Measurements from ENCODE around the gene DDAH1.

DDAH1 gene

DNA sequence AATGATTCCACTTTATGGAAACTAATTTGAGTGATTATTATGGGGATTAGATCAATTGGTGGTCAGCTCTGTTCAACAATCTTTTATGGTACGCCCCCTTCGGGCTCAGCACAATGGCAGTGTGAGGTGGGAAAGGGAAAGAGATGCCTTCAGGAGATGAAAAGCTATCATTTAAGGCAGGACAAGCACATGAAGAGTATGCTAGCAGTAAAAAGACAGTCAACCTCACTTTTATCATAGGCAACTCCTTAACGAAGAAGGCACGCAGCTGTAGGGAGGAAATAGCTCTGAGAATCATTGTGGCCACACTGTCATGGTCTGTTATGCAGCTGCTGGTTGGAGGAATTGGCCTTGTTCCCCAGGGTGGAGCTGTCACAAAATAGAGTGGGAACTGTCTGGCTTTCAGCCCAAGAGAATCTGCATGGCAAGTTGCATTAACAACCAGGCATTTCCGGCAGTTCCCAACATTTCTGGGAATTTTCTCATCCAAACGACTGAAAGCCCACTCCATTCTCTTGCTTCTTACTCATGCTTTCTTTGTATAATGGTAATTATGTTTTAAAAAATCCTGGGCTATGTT lies 134.2 kb downstream of the DDAH1 start:
- no peak for TF ChIP-seq EZH2phosphoT487 (IDR thresholded peaks at IDR 0.05; ENCODE audit: borderline replicate concordance, low read length)
- TF ChIP-seq, protein P1, sequence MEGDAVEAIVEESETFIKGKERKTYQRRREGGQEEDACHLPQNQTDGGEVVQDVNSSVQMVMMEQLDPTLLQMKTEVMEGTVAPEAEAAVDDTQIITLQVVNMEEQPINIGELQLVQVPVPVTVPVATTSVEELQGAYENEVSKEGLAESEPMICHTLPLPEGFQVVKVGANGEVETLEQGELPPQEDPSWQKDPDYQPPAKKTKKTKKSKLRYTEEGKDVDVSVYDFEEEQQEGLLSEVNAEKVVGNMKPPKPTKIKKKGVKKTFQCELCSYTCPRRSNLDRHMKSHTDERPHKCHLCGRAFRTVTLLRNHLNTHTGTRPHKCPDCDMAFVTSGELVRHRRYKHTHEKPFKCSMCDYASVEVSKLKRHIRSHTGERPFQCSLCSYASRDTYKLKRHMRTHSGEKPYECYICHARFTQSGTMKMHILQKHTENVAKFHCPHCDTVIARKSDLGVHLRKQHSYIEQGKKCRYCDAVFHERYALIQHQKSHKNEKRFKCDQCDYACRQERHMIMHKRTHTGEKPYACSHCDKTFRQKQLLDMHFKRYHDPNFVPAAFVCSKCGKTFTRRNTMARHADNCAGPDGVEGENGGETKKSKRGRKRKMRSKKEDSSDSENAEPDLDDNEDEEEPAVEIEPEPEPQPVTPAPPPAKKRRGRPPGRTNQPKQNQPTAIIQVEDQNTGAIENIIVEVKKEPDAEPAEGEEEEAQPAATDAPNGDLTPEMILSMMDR (IDR thresholded peaks at IDR 0.05; ENCODE audit: low read depth, low read length, poor library complexity, severe bottlenecking) = no peak
- peaks cover 12% of the 10 kb centered on the region for H3K4me1 ChIP-seq (ENCODE audit: control insufficient read depth, low read length)
- H3K4me3 ChIP-seq (ENCODE audit: low read length) = no peak overlapping the region
- H4K20me1 ChIP-seq (ENCODE audit: control insufficient read depth, insufficient read depth, low read depth, low read length) = no peaks in the 10 kb centered on the region
- H3K4me2 ChIP-seq (ENCODE audit: low read length) = no peak overlapping the region
- no peaks in the 10 kb centered on the region for H3F3A ChIP-seq (ENCODE audit: control insufficient read depth, insufficient read depth)
- no peaks in the 10 kb centered on the region; the same call in 1 of the 2 replicates for H3K9me3 ChIP-seq (ENCODE audit: control insufficient read depth, insufficient read depth, low read length)
- no peaks in the 10 kb centered on the region for H3K36me3 ChIP-seq (ENCODE audit: control insufficient read depth, low read length)
- no peak overlapping the region for H3K27ac ChIP-seq (ENCODE audit: low read depth, low read length)
- H3K9me2 ChIP-seq (replicated peaks; ENCODE audit: control insufficient read depth, low read length) = no peaks in the 10 kb centered on the region
- no peaks in the 10 kb centered on the region for H3K79me2 ChIP-seq (ENCODE audit: control insufficient read depth, low read length)
- H3K27me3 ChIP-seq (ENCODE audit: control insufficient read depth, low read length) = no peaks in the 10 kb centered on the region

DNA sequence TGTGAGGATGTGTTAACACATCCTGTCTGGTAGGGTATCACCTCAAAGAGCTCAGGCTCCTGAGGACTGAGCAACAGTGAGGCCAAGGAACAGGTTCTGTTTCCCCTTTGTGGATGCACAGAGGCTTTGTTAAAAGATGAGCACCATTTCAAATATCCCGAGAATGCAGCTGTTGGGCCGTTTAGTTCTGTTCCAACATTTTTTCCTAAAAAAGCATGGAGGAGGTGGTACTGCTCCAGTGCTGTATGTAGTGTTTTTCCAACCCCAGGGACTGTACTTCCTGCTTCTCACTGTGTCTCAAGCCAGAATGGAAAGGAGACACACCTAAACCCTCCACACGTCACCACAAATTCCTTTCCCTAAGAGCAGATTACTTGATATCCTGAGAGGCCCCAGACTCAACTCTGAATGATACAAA lies 134.7 kb downstream of the DDAH1 start:
- Histone ChIP-seq H3K9me3 (ENCODE audit: control insufficient read depth, insufficient read depth, low read length) (no peaks in the 10 kb centered on the region; the same call in 1 of the 2 replicates), H3K4me2 (ENCODE audit: low read length) (no peak overlapping the region), H3K36me3 (ENCODE audit: control insufficient read depth, low read length) (no peaks in the 10 kb centered on the region), H3K4me3 (ENCODE audit: low read length) (no peak overlapping the region), H4K20me1 (ENCODE audit: control insufficient read depth, insufficient read depth, low read depth, low read length) (no peaks in the 10 kb centered on the region), H3K4me1 (ENCODE audit: control insufficient read depth, low read length) (peaks cover 9% of the 10 kb centered on the region), H3K27me3 (ENCODE audit: control insufficient read depth, low read length) (no peaks in the 10 kb centered on the region), H3F3A (ENCODE audit: control insufficient read depth, insufficient read depth) (no peaks in the 10 kb centered on the region), H3K79me2 (ENCODE audit: control insufficient read depth, low read length) (no peaks in the 10 kb centered on the region), H3K9me2 (replicated peaks; ENCODE audit: control insufficient read depth, low read length) (no peaks in the 10 kb centered on the region), H3K27ac (ENCODE audit: low read depth, low read length) (no peak overlapping the region)
- TF ChIP-seq EZH2phosphoT487 (IDR thresholded peaks at IDR 0.05; ENCODE audit: borderline replicate concordance, low read length) = no peak
- TF ChIP-seq, protein P1 (IDR thresholded peaks at IDR 0.05; ENCODE audit: low read depth, low read length, poor library complexity, severe bottlenecking) = no peak

DNA sequence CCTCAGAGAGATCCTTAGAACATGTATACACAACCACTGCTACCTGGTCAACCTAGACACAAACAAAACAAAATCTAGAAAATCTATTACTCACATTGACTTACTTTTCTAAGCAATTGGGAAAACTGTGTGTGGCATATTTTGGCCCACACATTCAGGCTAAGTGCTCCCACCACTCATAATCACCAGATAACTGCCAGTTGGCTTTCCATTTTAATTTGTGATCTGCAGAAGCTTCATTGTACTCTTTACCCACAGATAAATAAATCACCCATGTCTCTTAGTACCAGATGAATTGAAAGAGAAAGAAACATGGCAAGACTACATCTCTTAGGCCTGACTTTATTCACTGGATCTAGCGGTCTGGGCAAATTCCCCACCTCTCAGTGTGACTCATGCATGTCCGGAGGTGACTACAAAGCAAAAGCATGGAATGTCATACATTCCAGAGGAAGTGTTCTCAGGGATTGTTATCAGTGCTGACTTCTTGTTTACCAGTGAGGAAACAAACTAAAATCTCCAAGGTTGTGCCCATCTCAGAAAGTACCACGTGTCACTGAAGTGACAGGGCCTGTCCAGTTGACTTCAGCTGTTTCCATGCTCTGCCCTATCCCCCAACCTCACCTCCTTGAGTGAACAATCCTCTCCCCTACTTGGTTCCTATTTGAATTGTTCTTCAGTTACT lies 136.1 kb downstream of the DDAH1 start:
- Histone ChIP-seq H3K4me2 (ENCODE audit: low read length) (no peak overlapping the region), H3K27ac (ENCODE audit: low read depth, low read length) (no peak overlapping the region), H3K4me1 (ENCODE audit: control insufficient read depth, low read length) (no peaks in the 10 kb centered on the region), H3F3A (ENCODE audit: control insufficient read depth, insufficient read depth) (no peaks in the 10 kb centered on the region), H3K4me3 (ENCODE audit: low read length) (no peak overlapping the region), H3K36me3 (ENCODE audit: control insufficient read depth, low read length) (no peaks in the 10 kb centered on the region), H3K27me3 (ENCODE audit: control insufficient read depth, low read length) (no peaks in the 10 kb centered on the region), H3K9me3 (ENCODE audit: control insufficient read depth, insufficient read depth, low read length) (no peaks in the 10 kb centered on the region; the same call in 1 of the 2 replicates), H4K20me1 (ENCODE audit: control insufficient read depth, insufficient read depth, low read depth, low read length) (no peaks in the 10 kb centered on the region), H3K79me2 (ENCODE audit: control insufficient read depth, low read length) (no peaks in the 10 kb centered on the region), H3K9me2 (replicated peaks; ENCODE audit: control insufficient read depth, low read length) (no peaks in the 10 kb centered on the region)
- TF ChIP-seq EZH2phosphoT487 (IDR thresholded peaks at IDR 0.05; ENCODE audit: borderline replicate concordance, low read length) = no peak
- TF ChIP-seq, protein P1 (IDR thresholded peaks at IDR 0.05; ENCODE audit: low read depth, low read length, poor library complexity, severe bottlenecking) = no peak
